NCI-H82 (cell line): ENCODE measurements around the gene GRIP2.
A peak's percentile ranks its signal among the peaks of the same experiment; 100 is the strongest.

Experiments
- DNase-seq: peaks from one replicate; lab custom pipeline; 2025; lab: John Stamatoyannopoulos, UW

GRIP2 gene

GRCh38 chr3:14539742-14540491, at the start of gene GRIP2:
TSS of gene GRIP2 (minus strand) at chr3:14540342. CDS start at chr3:14540308, 34 bp downstream.
- peak; percentile 21 for DNase-seq

- DNase-seq = no peak
Observed at GRCh38 chr3:14588425-14589112, 48.4 kb upstream of the GRIP2 start.

- no peak for DNase-seq
Observed at GRCh38 chr3:14587740-14588360, 47.7 kb upstream of the GRIP2 start.

- DNase-seq = no peak
Observed at GRCh38 chr3:14586611-14587010, 46.5 kb upstream of the GRIP2 start.

GRCh38 chr3:14583548-14584091, 43.5 kb upstream of the GRIP2 start:
- no peak for DNase-seq

- DNase-seq = no peak
Observed at GRCh38 chr3:14582045-14582410, 41.9 kb upstream of the GRIP2 start.

GRCh38 chr3:14581334-14582044, 41.3 kb upstream of the GRIP2 start:
- no peak for DNase-seq

- DNase-seq = no peak
Observed at GRCh38 chr3:14577897-14578296, 37.8 kb upstream of the GRIP2 start.

- no peak for DNase-seq
Observed at GRCh38 chr3:14576163-14576562, 36.0 kb upstream of the GRIP2 start.

- no peak for DNase-seq
Observed at GRCh38 chr3:14574183-14574582, 34.0 kb upstream of the GRIP2 start.

GRCh38 chr3:14573706-14574105, 33.6 kb upstream of the GRIP2 start:
- DNase-seq = no peak

- no peak for DNase-seq
Observed at GRCh38 chr3:14570864-14571263, 30.7 kb upstream of the GRIP2 start.

GRCh38 chr3:14570089-14570488, 29.9 kb upstream of the GRIP2 start:
- peak; percentile 46 for DNase-seq

GRCh38 chr3:14569474-14570000, 29.4 kb upstream of the GRIP2 start:
- no peak for DNase-seq

- no peak for DNase-seq
Observed at GRCh38 chr3:14568269-14568668, 28.1 kb upstream of the GRIP2 start.

GRCh38 chr3:14566812-14567211, 26.7 kb upstream of the GRIP2 start:
- no peak for DNase-seq

- no peak for DNase-seq
Observed at GRCh38 chr3:14565868-14566588, 25.9 kb upstream of the GRIP2 start.

GRCh38 chr3:14564741-14565140, 24.6 kb upstream of the GRIP2 start:
- DNase-seq = no peak

GRCh38 chr3:14563946-14564539, 23.9 kb upstream of the GRIP2 start:
- DNase-seq = no peak

- no peak for DNase-seq
Observed at GRCh38 chr3:14562121-14562890, 22.2 kb upstream of the GRIP2 start.
